ENCODE measurements around the gene CFAP299. TPM values are rescaled to one million over a fixed set of nuclear protein-coding genes. Genes with fewer than 3 reads are reported as not detected.

The CFAP299 gene
- total RNA-seq, 2 donors from 2014 or later = not detected

DNA sequence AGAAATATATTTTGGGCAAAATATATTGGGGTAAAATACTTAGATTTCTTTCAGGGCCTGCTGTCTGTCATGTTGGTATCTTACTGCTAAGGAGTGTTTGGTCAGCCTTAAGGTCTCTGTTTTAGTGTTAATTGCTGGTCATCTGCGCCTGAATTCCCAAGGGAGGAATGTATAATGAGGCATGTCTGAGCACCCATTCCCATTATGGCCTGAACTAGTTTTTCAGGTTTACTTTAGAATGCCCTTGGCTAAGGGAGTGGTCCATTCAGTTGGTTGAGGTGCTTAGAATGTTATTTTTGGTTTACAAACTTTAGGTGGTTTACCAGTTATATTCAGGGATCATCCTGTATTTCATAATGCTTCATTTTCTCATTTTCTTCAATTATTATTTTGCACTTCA lies 125.9 kb downstream of the CFAP299 start:
- Histone ChIP-seq H3K9ac (ENCODE audit: extremely low read depth, low read length, poor library complexity, severe bottlenecking) (no peak overlapping the region), H3K9me3 (ENCODE audit: control insufficient read depth, low read length) (no peaks in the 10 kb centered on the region), H3K4me3 (ENCODE audit: low read length) (no peak overlapping the region), H3K36me3 (ENCODE audit: control insufficient read depth, insufficient read depth, low read length) (no peaks in the 10 kb centered on the region), H3K27me3 (ENCODE audit: control insufficient read depth, insufficient read depth, low read length, poor library complexity, severe bottlenecking) (peaks cover 2% of the 10 kb centered on the region), H3K4me1 (ENCODE audit: control insufficient read depth, insufficient read depth, low read length) (no peaks in the 10 kb centered on the region), H3K27ac (ENCODE audit: low read depth, low read length) (no peak overlapping the region)
- peaks cover 34% of the 10 kb centered on the region for H3K4me1 Mint-ChIP-seq
- TF ChIP-seq CTCF (conservative IDR thresholded peaks at IDR 0.05) = no peak
- no peaks in the 10 kb centered on the region for H3K9me3 Mint-ChIP-seq
- H3K27me3 Mint-ChIP-seq (ENCODE audit: insufficient read depth) = no peaks in the 10 kb centered on the region
- WGBS, 2 experiments (ENCODE audit: insufficient coverage in 1 of 2, insufficient read length in 1 of 2) = 83 to 85% methylated on average over 1 of the region's 1 CpG
- no peak overlapping the region for H3K27ac Mint-ChIP-seq
- no peaks in the 10 kb centered on the region for H3K36me3 Mint-ChIP-seq (ENCODE audit: low read depth)
- DNase-seq = no peak
- H3K4me3 Mint-ChIP-seq = no peak overlapping the region

DNA sequence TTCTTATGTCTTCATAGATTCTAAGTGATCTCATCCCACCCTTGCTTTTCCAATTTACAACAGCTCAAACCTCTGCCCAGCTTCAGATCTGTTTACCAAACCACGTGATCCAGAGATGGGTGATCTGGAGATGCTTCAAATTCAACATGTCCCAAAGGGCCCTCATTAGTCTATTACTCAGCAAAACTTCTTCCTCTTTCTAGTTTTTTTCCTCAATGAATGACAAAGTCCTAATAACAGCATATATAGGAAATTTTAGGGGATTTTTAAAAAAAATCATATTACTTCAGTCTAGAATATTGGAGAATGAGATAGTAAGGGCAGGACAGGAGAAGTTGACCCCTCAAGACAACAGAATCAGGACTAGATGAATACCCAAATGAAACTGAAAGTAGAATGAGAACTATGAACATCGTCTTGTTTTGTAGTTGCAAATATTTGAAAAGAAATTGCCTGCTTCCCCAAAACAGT lies 127.1 kb downstream of the CFAP299 start:
- no peak overlapping the region for H3K4me3 ChIP-seq (ENCODE audit: low read length)
- H3K36me3 ChIP-seq (ENCODE audit: control insufficient read depth, insufficient read depth, low read length) = no peaks in the 10 kb centered on the region
- no peaks in the 10 kb centered on the region for H3K4me1 ChIP-seq (ENCODE audit: control insufficient read depth, insufficient read depth, low read length)
- Mint-ChIP-seq H3K36me3 (ENCODE audit: low read depth) (no peaks in the 10 kb centered on the region), H3K27me3 (ENCODE audit: insufficient read depth) (no peaks in the 10 kb centered on the region), H3K27ac (no peak overlapping the region), H3K4me3 (no peak overlapping the region), H3K4me1 (peaks cover 34% of the 10 kb centered on the region), H3K9me3 (no peaks in the 10 kb centered on the region)
- 90 to 100% methylated on average over 2 of the region's 2 CpGs for WGBS, 2 experiments (ENCODE audit: insufficient coverage in 1 of 2, insufficient read length in 1 of 2)
- TF ChIP-seq CTCF (conservative IDR thresholded peaks at IDR 0.05) = no peak
- H3K9ac ChIP-seq (ENCODE audit: extremely low read depth, low read length, poor library complexity, severe bottlenecking) = no peak overlapping the region
- peaks cover 11% of the 10 kb centered on the region for H3K27me3 ChIP-seq (ENCODE audit: control insufficient read depth, insufficient read depth, low read length, poor library complexity, severe bottlenecking)
- H3K27ac ChIP-seq (ENCODE audit: low read depth, low read length) = no peak overlapping the region
- no peaks in the 10 kb centered on the region for H3K9me3 ChIP-seq (ENCODE audit: control insufficient read depth, low read length)
- DNase-seq = no peak

DNA sequence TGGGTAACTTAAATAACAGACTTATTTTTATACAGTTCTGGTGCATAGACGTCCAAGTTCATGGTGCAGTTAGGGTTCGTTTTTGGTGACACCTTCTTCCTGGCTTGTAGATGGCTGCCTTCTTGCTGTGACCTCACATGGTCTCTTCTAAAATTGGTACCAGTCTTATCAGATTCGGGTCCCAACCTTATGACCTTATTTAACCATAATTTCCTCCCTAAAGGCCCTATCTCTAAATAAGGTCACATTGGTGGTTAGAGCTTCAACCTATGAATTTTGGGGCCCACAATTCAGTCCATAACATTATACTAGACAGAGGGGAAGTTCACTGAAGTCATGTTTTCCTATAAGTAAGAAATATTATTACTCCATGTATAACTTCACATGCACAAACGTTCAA lies 128.0 kb downstream of the CFAP299 start:
- H3K36me3 Mint-ChIP-seq (ENCODE audit: low read depth) = no peaks in the 10 kb centered on the region
- no peak overlapping the region for H3K9ac ChIP-seq (ENCODE audit: extremely low read depth, low read length, poor library complexity, severe bottlenecking)
- no peaks in the 10 kb centered on the region for H3K9me3 Mint-ChIP-seq
- no peak overlapping the region for H3K4me3 Mint-ChIP-seq
- 84 to 90% methylated on average over 2 to 4 of the region's 4 CpGs for WGBS, 2 experiments (ENCODE audit: insufficient coverage in 1 of 2, insufficient read length in 1 of 2)
- DNase-seq = no peak
- peaks cover 11% of the 10 kb centered on the region for H3K27me3 ChIP-seq (ENCODE audit: control insufficient read depth, insufficient read depth, low read length, poor library complexity, severe bottlenecking)
- TF ChIP-seq CTCF (conservative IDR thresholded peaks at IDR 0.05) = no peak
- H3K4me1 Mint-ChIP-seq = peaks cover 34% of the 10 kb centered on the region
- no peak overlapping the region for H3K4me3 ChIP-seq (ENCODE audit: low read length)
- no peaks in the 10 kb centered on the region for H3K9me3 ChIP-seq (ENCODE audit: control insufficient read depth, low read length)
- H3K27ac ChIP-seq (ENCODE audit: low read depth, low read length) = no peak overlapping the region
- H3K27ac Mint-ChIP-seq = no peak overlapping the region
- H3K4me1 ChIP-seq (ENCODE audit: control insufficient read depth, insufficient read depth, low read length) = no peaks in the 10 kb centered on the region
- H3K27me3 Mint-ChIP-seq (ENCODE audit: insufficient read depth) = no peaks in the 10 kb centered on the region
- no peaks in the 10 kb centered on the region for H3K36me3 ChIP-seq (ENCODE audit: control insufficient read depth, insufficient read depth, low read length)

Data from endodermal cell (in vitro differentiated cells).